GM23338 (cell line): Measurements from ENCODE around the gene NT5M. TPM values are rescaled to one million over a fixed set of nuclear protein-coding genes. Genes with fewer than 3 reads are reported as not detected.
"Not testable (repeated sequence)": the region's sequence is repeated elsewhere in the genome, so short reads cannot be mapped to it uniquely, and the experiment has no call there.

ENCODE experiments used
- ATAC-seq: fragments of 200-7000 bp; cut with Tn5 transposase; 3 replicates; pipeline ENCODE4 v1.9.1; 2020
- DNase-seq: peaks from one replicate; pipeline ENCODE4 v3.0.0-alpha.2; 2015; ENCODE audit warnings: low spot score
- H2AFZ ChIP-seq: fragments of 200-600 bp; sonication (generic); 2 replicates; pipeline ENCODE4 v1.8.0; 2016; ENCODE audit warnings: antibody characterized with exemption, mild to moderate bottlenecking, moderate library complexity
- H3F3A ChIP-seq: fragments of 200-600 bp; sonication (generic); replicated peaks from 2 replicates; pipeline ENCODE4 v1.8.0; 2017; ENCODE audit warnings: antibody characterized with exemption, mixed run types, low read depth
- H3K27ac ChIP-seq: fragments of 200-600 bp; sonication (generic); 2 replicates; pipeline ENCODE4 v1.6.1; 2016; ENCODE audit warnings: low read depth
- H3K27me3 ChIP-seq: fragments of 200-600 bp; sonication (generic); 2 replicates; pipeline ENCODE4 v1.8.0; 2016; ENCODE audit warnings: mild to moderate bottlenecking, mixed run types, moderate library complexity; ENCODE audit not compliant: insufficient read depth
- H3K36me3 ChIP-seq: fragments of 200-600 bp; sonication (generic); 2 replicates; pipeline ENCODE4 v1.8.0; 2016; ENCODE audit warnings: mild to moderate bottlenecking; ENCODE audit not compliant: insufficient read depth
- H3K4me1 ChIP-seq: fragments of 200-600 bp; sonication (generic); 2 replicates; pipeline ENCODE4 v1.8.0; 2016; ENCODE audit warnings: mild to moderate bottlenecking, moderate library complexity; ENCODE audit not compliant: insufficient read depth
- H3K4me2 ChIP-seq: fragments of 200-600 bp; sonication (generic); 2 replicates; pipeline ENCODE4 v1.7.1; 2017; ENCODE audit warnings: mixed run types
- H3K4me3 ChIP-seq: fragments of 200-600 bp; sonication (generic); 2 replicates; pipeline ENCODE4 v1.6.1; 2016; ENCODE audit warnings: mixed run types
- H3K79me2 ChIP-seq: fragments of 200-600 bp; sonication (generic); replicated peaks from 2 replicates; pipeline ENCODE4 v1.8.0; 2017; ENCODE audit warnings: mild to moderate bottlenecking; ENCODE audit not compliant: insufficient read depth
- H3K9me2 ChIP-seq: fragments of 200-600 bp; sonication (generic); 2 replicates; pipeline ENCODE4 v1.8.0; 2017; ENCODE audit not compliant: insufficient read depth
- H4K20me1 ChIP-seq: fragments of 200-600 bp; sonication (generic); replicated peaks from 2 replicates; pipeline ENCODE4 v1.8.0; 2017; ENCODE audit warnings: mild to moderate bottlenecking; ENCODE audit not compliant: insufficient read depth
- H3K27ac Mint-ChIP-seq: 2 replicates; pipeline ENCODE4 v1.8.0; 2020; ENCODE audit warnings: inconsistent platforms, mild to moderate bottlenecking, moderate library complexity, mixed read lengths
- H3K27me3 Mint-ChIP-seq: 3 replicates; pipeline ENCODE4 v1.8.0; 2022; ENCODE audit warnings: low read depth, mild to moderate bottlenecking, moderate library complexity, mixed read lengths, inconsistent platforms; ENCODE audit not compliant: insufficient read depth, poor library complexity
- H3K36me3 Mint-ChIP-seq: 3 replicates; pipeline ENCODE4 v1.8.0; 2021; ENCODE audit warnings: low read depth, mild to moderate bottlenecking, inconsistent platforms, moderate library complexity, mixed read lengths
- H3K4me1 Mint-ChIP-seq: 3 replicates; pipeline ENCODE4 v1.8.0; 2020; ENCODE audit warnings: mild to moderate bottlenecking, inconsistent platforms, mixed read lengths
- H3K4me3 Mint-ChIP-seq: 3 replicates; pipeline ENCODE4 v1.8.0; 2021; ENCODE audit warnings: moderate library complexity, mild to moderate bottlenecking, inconsistent platforms, mixed read lengths
- H3K9me3 Mint-ChIP-seq: 3 replicates; pipeline ENCODE4 v1.8.0; 2020; ENCODE audit warnings: moderate library complexity, mild to moderate bottlenecking, inconsistent platforms, mixed read lengths
- ETS1 ChIP-seq: IDR thresholded peaks from 2 replicates; pipeline ENCODE4 v1.6.1; 2016; ENCODE audit warnings: antibody characterized with exemption
- NANOG ChIP-seq: IDR thresholded peaks from 2 replicates; pipeline ENCODE4 v1.6.1; 2016; ENCODE audit warnings: antibody characterized with exemption, borderline replicate concordance
- REST ChIP-seq: IDR thresholded peaks from one replicate; pipeline ENCODE4 v1.6.1; 2018; ENCODE audit warnings: antibody characterized with exemption; ENCODE audit not compliant: unreplicated experiment
- ZNF462 ChIP-seq: fragments of 250-450 bp; sonication (Bioruptor Pico); IDR thresholded peaks from 2 replicates; pipeline ENCODE4 v1.5.0; 2020; ENCODE audit warnings: mild to moderate bottlenecking, moderate library complexity
- polyA plus RNA-seq: library from polyadenylated mRNA; unstranded; fragments of >200 nt; fragmentation: Nextera tagmentation; extraction: Ambion mirVana; gene quantifications from 2 replicates; pipeline ENCODE4 v1.2.1, GENCODE V29; 2016
- total RNA-seq: library from RNA; depleted of rRNA; stranded (reverse); fragments of >200 nt; shearing (Covaris generic); gene quantifications from 2 replicates; pipeline ENCODE4 v1.2.3, GENCODE V29; 2014

NT5M gene
- total and polyA plus RNA-seq, 2 experiments from 2014 or later, result 6.0 to 10.6 TPM

- TF ChIP-seq ZNF462 (CRISPR knock-in tag), result no peak
- no peak for TF ChIP-seq ETS1
- no peak for TF ChIP-seq NANOG
- no peak for TF ChIP-seq REST
These were observed 27.2 kb upstream of the NT5M start (continued) for GRCh38 chr17:17275971-17276370.

GRCh38 chr17:17277431-17277830 lies 25.7 kb upstream of the NT5M start:
- not testable (repeated sequence) for H3K4me3 ChIP-seq, H3K27ac Mint-ChIP-seq, H3K9me2 ChIP-seq, ATAC-seq, H3K27me3 ChIP-seq, H3K36me3 ChIP-seq, H3K4me3 Mint-ChIP-seq, H2AFZ ChIP-seq, H3K27ac ChIP-seq, H3K27me3 Mint-ChIP-seq, DNase-seq, H3F3A ChIP-seq, H3K4me2 ChIP-seq, H3K9me3 Mint-ChIP-seq
- Histone ChIP-seq H4K20me1 (peaks cover 52% of the 10 kb centered on the region), H3K4me1 (peaks cover 13% of the 10 kb centered on the region), H3K79me2 (peaks cover 80% of the 10 kb centered on the region)
- Mint-ChIP-seq H3K36me3 (peaks cover 26% of the 10 kb centered on the region), H3K4me1 (peaks cover 19% of the 10 kb centered on the region; the same call in 2 of the 3 replicates)
